Smooth muscle cell (in vitro differentiated cells): Measurements from ENCODE around the gene DPP10. TPM values are rescaled to one million over a fixed set of nuclear protein-coding genes. Genes with fewer than 3 reads are reported as not detected.

Source experiments
- DNase-seq: peaks from one replicate; lab custom pipeline; 2025; ENCODE audit not compliant: unreplicated experiment; lab: John Stamatoyannopoulos, UW
- H2AFZ ChIP-seq: fragments of 200-600 bp; sonication (generic); 2 replicates; pipeline ENCODE4 v1.6.0; 2016; ENCODE audit warnings: antibody characterized with exemption, low read depth, mild to moderate bottlenecking
- H3F3A ChIP-seq: fragments of 200-600 bp; sonication (generic); 2 replicates; pipeline ENCODE4 v1.6.0; 2017; ENCODE audit warnings: antibody characterized with exemption, low read depth
- H3K27ac ChIP-seq: fragments of 200-600 bp; sonication (generic); 2 replicates; pipeline ENCODE4 v1.5.1; 2016; ENCODE audit warnings: low read depth, mild to moderate bottlenecking
- H3K27me3 ChIP-seq: fragments of 200-600 bp; sonication (generic); 2 replicates; pipeline ENCODE4 v1.6.1; 2016; ENCODE audit warnings: low read depth, mild to moderate bottlenecking
- H3K36me3 ChIP-seq: fragments of 200-600 bp; sonication (generic); 2 replicates; pipeline ENCODE4 v1.5.1; 2016; ENCODE audit warnings: low read depth
- H3K4me1 ChIP-seq: fragments of 200-600 bp; sonication (generic); 2 replicates; pipeline ENCODE4 v1.5.1; 2016; ENCODE audit warnings: low read depth
- H3K4me2 ChIP-seq: fragments of 200-600 bp; sonication (generic); 2 replicates; pipeline ENCODE4 v1.6.0; 2016; ENCODE audit warnings: mild to moderate bottlenecking
- H3K4me3 ChIP-seq: fragments of 200-600 bp; sonication (generic); 2 replicates; pipeline ENCODE4 v1.5.1; 2016; ENCODE audit warnings: mild to moderate bottlenecking
- H3K79me2 ChIP-seq: fragments of 200-600 bp; sonication (generic); 2 replicates; pipeline ENCODE4 v1.6.0; 2016; ENCODE audit warnings: low read depth, mild to moderate bottlenecking
- H3K9ac ChIP-seq: fragments of 200-600 bp; sonication (generic); 2 replicates; pipeline ENCODE4 v1.6.0; 2016; ENCODE audit warnings: low read depth
- H3K9me3 ChIP-seq: fragments of 200-600 bp; sonication (generic); replicated peaks from 2 replicates; pipeline ENCODE4 v1.5.1; 2016; ENCODE audit warnings: low read depth
- H4K20me1 ChIP-seq: fragments of 200-600 bp; sonication (generic); 2 replicates; pipeline ENCODE4 v1.6.0; 2016; ENCODE audit warnings: low read depth
- WGBS: methylation state at CpG from one replicate; pipeline ENCODE4 v1.1.7; 2016; ENCODE audit warnings: low lambda C conversion rate; 5-methylcytosine and 5-hydroxymethylcytosine counted together
- polyA plus RNA-seq: library from polyadenylated mRNA; unstranded; fragments of >200 nt; fragmentation: Nextera tagmentation; extraction: Ambion mirVana; gene quantifications from 2 replicates; pipeline ENCODE4 v1.2.1, GENCODE V29; 2016
- total RNA-seq: library from RNA; depleted of rRNA; stranded (reverse); fragments of >200 nt; gene quantifications from 2 replicates; pipeline ENCODE4 v1.2.3, GENCODE V29; 2014
- TF ChIP-seq, protein P1 (sequence below): fragments of 200-600 bp; sonication (generic); IDR thresholded peaks from 2 replicates; pipeline ENCODE4 v1.5.1; 2017; ENCODE audit warnings: borderline replicate concordance, mild to moderate bottlenecking, antibody characterized with exemption; ENCODE audit not compliant: insufficient read depth, poor library complexity, severe bottlenecking

Gene DPP10
- total and polyA plus RNA-seq, 2 experiments from 2014 or later = 3.6 TPM; not detected in 1

DNA sequence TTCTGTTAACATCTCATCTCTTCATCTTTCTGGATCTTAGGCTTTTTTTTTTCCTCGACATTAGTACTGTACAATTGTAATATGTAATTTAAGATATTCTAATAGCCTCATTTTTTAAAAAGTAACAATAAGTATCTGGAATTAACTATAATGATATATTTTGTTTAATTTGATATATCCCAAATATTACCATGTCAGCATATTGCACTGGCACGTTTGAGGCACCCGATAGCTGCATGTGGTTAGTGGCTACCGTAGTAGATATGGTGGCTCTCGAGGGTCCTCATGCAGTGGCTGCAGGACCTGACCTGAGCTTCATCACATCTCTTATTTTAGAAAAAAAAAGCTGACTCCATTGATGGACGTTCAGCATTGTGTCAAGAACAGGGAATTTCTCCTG is 371.9 kb downstream of the DPP10 start:
- 84% methylated on average over 6 of the region's 6 CpGs for WGBS
- no peaks in the 10 kb centered on the region for H3K36me3 ChIP-seq
- no peak overlapping the region for H2AFZ ChIP-seq
- H3K4me1 ChIP-seq = peaks cover 8% of the 10 kb centered on the region
- H3K79me2 ChIP-seq = no peaks in the 10 kb centered on the region
- no peaks in the 10 kb centered on the region for H3K27me3 ChIP-seq
- H3F3A ChIP-seq = no peaks in the 10 kb centered on the region
- TF ChIP-seq, protein P1, sequence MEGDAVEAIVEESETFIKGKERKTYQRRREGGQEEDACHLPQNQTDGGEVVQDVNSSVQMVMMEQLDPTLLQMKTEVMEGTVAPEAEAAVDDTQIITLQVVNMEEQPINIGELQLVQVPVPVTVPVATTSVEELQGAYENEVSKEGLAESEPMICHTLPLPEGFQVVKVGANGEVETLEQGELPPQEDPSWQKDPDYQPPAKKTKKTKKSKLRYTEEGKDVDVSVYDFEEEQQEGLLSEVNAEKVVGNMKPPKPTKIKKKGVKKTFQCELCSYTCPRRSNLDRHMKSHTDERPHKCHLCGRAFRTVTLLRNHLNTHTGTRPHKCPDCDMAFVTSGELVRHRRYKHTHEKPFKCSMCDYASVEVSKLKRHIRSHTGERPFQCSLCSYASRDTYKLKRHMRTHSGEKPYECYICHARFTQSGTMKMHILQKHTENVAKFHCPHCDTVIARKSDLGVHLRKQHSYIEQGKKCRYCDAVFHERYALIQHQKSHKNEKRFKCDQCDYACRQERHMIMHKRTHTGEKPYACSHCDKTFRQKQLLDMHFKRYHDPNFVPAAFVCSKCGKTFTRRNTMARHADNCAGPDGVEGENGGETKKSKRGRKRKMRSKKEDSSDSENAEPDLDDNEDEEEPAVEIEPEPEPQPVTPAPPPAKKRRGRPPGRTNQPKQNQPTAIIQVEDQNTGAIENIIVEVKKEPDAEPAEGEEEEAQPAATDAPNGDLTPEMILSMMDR = no peak
- H3K9ac ChIP-seq = no peak overlapping the region
- no peak overlapping the region for H3K27ac ChIP-seq
- no peaks in the 10 kb centered on the region for H3K9me3 ChIP-seq
- no peaks in the 10 kb centered on the region for H4K20me1 ChIP-seq
- no peak overlapping the region for H3K4me2 ChIP-seq
- H3K4me3 ChIP-seq = no peak overlapping the region
- DNase-seq = no peak

DNA sequence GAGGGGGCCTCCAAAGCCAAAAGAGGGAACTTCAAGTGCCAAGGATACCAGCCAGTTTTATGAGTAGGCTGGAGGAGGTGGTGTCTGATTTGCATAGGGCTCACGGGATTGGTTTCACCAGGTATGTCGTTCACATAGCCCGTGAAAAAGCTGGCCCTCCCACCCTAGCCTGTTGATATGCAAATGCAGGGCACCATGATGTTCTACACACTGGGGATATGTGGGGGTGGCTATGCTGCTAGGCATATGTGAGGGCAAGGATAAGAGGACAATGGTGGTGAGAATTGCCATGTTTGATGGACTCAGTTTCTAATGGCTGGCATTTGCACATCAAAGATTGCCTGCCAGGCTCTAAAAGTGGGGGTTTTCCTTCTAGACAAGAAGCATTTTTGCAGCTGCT is 378.6 kb downstream of the DPP10 start:
- H2AFZ ChIP-seq = no peak overlapping the region
- H3K4me1 ChIP-seq = peaks cover 8% of the 10 kb centered on the region
- no peak overlapping the region for H3K4me2 ChIP-seq
- no peaks in the 10 kb centered on the region for H4K20me1 ChIP-seq
- H3K9me3 ChIP-seq = no peaks in the 10 kb centered on the region
- TF ChIP-seq, protein P1 = no peak
- no peak overlapping the region for H3K4me3 ChIP-seq
- H3F3A ChIP-seq = no peaks in the 10 kb centered on the region
- H3K27ac ChIP-seq = no peak overlapping the region
- no peak for DNase-seq
- H3K27me3 ChIP-seq = no peaks in the 10 kb centered on the region
- no peaks in the 10 kb centered on the region for H3K36me3 ChIP-seq
- no peak overlapping the region for H3K9ac ChIP-seq
- 82% methylated on average over 3 of the region's 3 CpGs for WGBS
- H3K79me2 ChIP-seq = no peaks in the 10 kb centered on the region

DNA sequence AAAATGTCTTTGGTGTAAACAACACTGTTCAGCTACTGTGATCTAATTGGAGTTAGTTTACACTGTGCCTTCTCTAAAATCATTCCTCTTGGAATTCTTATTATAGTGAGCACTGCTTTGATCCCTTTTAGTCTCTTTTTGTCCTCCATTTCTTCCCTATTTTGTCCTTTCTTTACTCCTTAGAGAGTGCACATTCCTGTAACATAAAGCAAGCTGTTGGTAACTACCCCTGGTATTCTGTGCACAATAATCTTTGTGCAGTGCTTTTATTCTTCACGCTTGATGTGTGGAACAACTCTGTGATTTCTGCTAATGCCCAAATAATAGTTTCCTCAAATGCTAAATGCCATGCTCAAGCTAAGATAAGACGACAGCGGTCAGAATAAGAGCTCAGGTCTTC is 401.5 kb downstream of the DPP10 start:
- H3K4me3 ChIP-seq = no peak overlapping the region
- H3K27me3 ChIP-seq = no peaks in the 10 kb centered on the region
- no peak for DNase-seq
- peaks cover 12% of the 10 kb centered on the region for H3K4me1 ChIP-seq
- no peaks in the 10 kb centered on the region for H3F3A ChIP-seq
- no peak overlapping the region for H2AFZ ChIP-seq
- no peaks in the 10 kb centered on the region for H3K79me2 ChIP-seq
- no peaks in the 10 kb centered on the region for H3K36me3 ChIP-seq
- H3K27ac ChIP-seq = no peak overlapping the region
- H3K9me3 ChIP-seq = no peaks in the 10 kb centered on the region
- WGBS = 90% methylated on average over 3 of the region's 3 CpGs
- no peak overlapping the region for H3K4me2 ChIP-seq
- no peak overlapping the region for H3K9ac ChIP-seq
- TF ChIP-seq, protein P1 = no peak
- no peaks in the 10 kb centered on the region for H4K20me1 ChIP-seq

DNA sequence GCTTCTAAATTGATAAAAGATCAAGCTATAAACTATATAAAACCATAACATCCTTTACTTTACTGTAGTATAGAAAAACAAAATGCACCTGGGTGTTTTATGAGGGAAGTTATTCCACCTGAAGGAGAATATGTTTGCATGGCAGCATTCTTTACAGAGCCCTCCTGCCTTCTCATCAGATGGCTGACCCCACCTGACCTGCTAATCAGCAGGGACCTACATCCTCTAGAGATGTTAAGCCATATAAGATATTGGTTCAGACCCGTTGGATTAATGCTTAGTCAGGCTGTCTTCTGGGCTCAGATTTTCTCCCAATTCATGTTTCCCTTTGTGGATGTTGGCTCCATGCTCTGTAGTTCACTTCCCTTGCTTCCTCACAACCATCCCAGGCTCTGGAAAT is 414.8 kb downstream of the DPP10 start:
- H3K4me1 ChIP-seq = no peaks in the 10 kb centered on the region
- H4K20me1 ChIP-seq = no peaks in the 10 kb centered on the region
- H3K36me3 ChIP-seq = no peaks in the 10 kb centered on the region
- H3K9me3 ChIP-seq = no peaks in the 10 kb centered on the region
- no peak for DNase-seq
- H3K9ac ChIP-seq = no peak overlapping the region
- no peaks in the 10 kb centered on the region for H3K27me3 ChIP-seq
- TF ChIP-seq, protein P1 = no peak
- H3F3A ChIP-seq = no peaks in the 10 kb centered on the region
- H3K27ac ChIP-seq = no peak overlapping the region
- H2AFZ ChIP-seq = no peak overlapping the region
- no peak overlapping the region for H3K4me2 ChIP-seq
- H3K4me3 ChIP-seq = no peak overlapping the region
- H3K79me2 ChIP-seq = no peaks in the 10 kb centered on the region
- WGBS = 77% methylated on average over 1 of the region's 1 CpG
